ENCODE data around the gene ARHGEF16. TPM values are rescaled to one million over a fixed set of nuclear protein-coding genes. Genes with fewer than 3 reads are reported as not detected.

ARHGEF16 gene
- total RNA-seq, 2 donors from 2014 or later, result 17.1 to 22.1 TPM

GRCh38 chr1:3456449-3456963, 2.0 kb downstream of the ARHGEF16 start:
- Histone ChIP-seq H3K4me3 (no peak overlapping the region), H3K9me3 (no peaks in the 10 kb centered on the region), H3K36me3 (replicated peaks in 1 of 2; ENCODE audit: insufficient read depth in 1 of 2, low read depth in 2 of 2) (no peaks in the 10 kb centered on the region), H3K4me1 (peaks cover 58% of the 10 kb centered on the region), H3K27ac (peak overlapping the region in 1 of 4 donors; percentile 16), H3K27me3 (no peaks in the 10 kb centered on the region)
- no peak for DNase-seq
- WGBS, 2 donors, result 56 to 73% methylated on average over 3 to 12 of the region's 12 CpGs
- intact Hi-C loops (cut with DNase I), result no loop called here
- TF ChIP-seq CTCF (IDR thresholded peaks at IDR 0.05) (no peak), POLR2A (IDR thresholded peaks at IDR 0.05) (no peak)
- ATAC-seq, result no peak

- intact Hi-C loops (cut with DNase I), result no loop called here
- DNase-seq (no peak), ATAC-seq (no peak)
- TF ChIP-seq CTCF (IDR thresholded peaks at IDR 0.05) (no peak), POLR2A (IDR thresholded peaks at IDR 0.05) (no peak)
- no peak overlapping the region for H3K4me3 ChIP-seq
- H3K36me3 ChIP-seq (replicated peaks in 1 of 2; ENCODE audit: insufficient read depth in 1 of 2, low read depth in 2 of 2), result no peaks in the 10 kb centered on the region
- WGBS, 2 donors, result 77 to 85% methylated on average over 16 to 29 of the region's 29 CpGs
- H3K27ac ChIP-seq, result peak overlapping the region in 2 of 4 donors; percentile 16 to 30
- H3K4me1 ChIP-seq, result peaks cover 60% of the 10 kb centered on the region
- H3K27me3 ChIP-seq, result no peaks in the 10 kb centered on the region
- H3K9me3 ChIP-seq, result no peaks in the 10 kb centered on the region
Observed at GRCh38 chr1:3456964-3457909, 2.8 kb downstream of the ARHGEF16 start.

GRCh38 chr1:3457910-3458883, 3.7 kb downstream of the ARHGEF16 start:
- peaks cover 54% of the 10 kb centered on the region for H3K4me1 ChIP-seq
- no peak for DNase-seq
- peak overlapping the region in 2 of 4 donors; percentile 30 to 83 for H3K27ac ChIP-seq
- no peaks in the 10 kb centered on the region for H3K36me3 ChIP-seq (replicated peaks in 1 of 2; ENCODE audit: insufficient read depth in 1 of 2, low read depth in 2 of 2)
- no peaks in the 10 kb centered on the region for H3K9me3 ChIP-seq
- no peaks in the 10 kb centered on the region for H3K27me3 ChIP-seq
- intact Hi-C loops (cut with DNase I), result no loop called here
- H3K4me3 ChIP-seq, result no peak overlapping the region
- ATAC-seq, result no peak
- 64 to 84% methylated on average over 8 to 18 of the region's 18 CpGs for WGBS, 2 donors
- TF ChIP-seq POLR2A (IDR thresholded peaks at IDR 0.05) (no peak), CTCF (IDR thresholded peaks at IDR 0.05) (no peak)

- Histone ChIP-seq H3K4me1 (peaks cover 44% of the 10 kb centered on the region), H3K27me3 (no peaks in the 10 kb centered on the region), H3K36me3 (replicated peaks in 1 of 2; ENCODE audit: insufficient read depth in 1 of 2, low read depth in 2 of 2) (no peaks in the 10 kb centered on the region), H3K9me3 (no peaks in the 10 kb centered on the region), H3K4me3 (no peak overlapping the region), H3K27ac (peak overlapping the region in 3 of 4 donors; percentile 70 to 83 (median 74))
- intact Hi-C loops (cut with DNase I), result no loop called here
- ATAC-seq, result no peak
- no peak for DNase-seq
- no peak for TF ChIP-seq POLR2A (IDR thresholded peaks at IDR 0.05)
- no peak for TF ChIP-seq CTCF (IDR thresholded peaks at IDR 0.05)
- 75 to 80% methylated on average over 24 of the region's 24 CpGs for WGBS, 2 donors
Observed at GRCh38 chr1:3459051-3459908, 4.8 kb downstream of the ARHGEF16 start.

All from body of pancreas (tissue), 4 donors.